ENCODE results near the gene XYLT1.
"Not testable (repeated sequence)": the region's sequence is repeated elsewhere in the genome, so short reads cannot be mapped to it uniquely, and the experiment has no call there.

XYLT1 gene

DNA sequence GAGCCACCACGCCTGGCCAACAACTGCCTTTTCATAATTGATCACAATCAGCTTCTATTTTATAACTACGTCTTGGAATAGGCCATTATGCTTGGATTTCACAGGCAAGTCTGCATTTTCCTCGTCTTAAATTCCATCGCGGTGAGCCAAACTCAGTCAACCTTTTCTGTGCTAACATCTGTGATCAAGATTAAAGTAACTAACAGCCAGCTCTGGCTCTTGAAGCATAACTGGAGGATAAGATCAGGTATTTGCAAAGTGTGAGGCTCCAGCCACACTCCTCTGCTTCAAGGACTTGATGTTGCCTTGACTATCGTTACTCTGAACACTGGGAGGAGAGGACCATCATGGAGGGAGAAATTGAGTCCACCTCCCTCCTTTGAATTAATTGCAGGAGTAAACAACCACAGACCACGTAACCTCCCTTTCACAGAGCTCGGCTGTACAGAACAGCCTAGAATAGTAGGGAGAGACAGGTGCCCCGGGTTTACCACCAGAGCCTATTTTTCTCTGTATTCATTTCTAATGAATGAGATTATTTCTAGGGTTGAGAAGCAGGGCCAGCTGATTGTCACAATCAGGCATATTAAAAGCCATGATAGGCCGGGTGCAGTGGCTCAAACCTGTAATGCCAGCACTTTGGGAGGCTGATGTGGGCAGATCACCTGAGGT lies 143.0 kb downstream of the XYLT1 start:
- no peak for DNase-seq

DNA sequence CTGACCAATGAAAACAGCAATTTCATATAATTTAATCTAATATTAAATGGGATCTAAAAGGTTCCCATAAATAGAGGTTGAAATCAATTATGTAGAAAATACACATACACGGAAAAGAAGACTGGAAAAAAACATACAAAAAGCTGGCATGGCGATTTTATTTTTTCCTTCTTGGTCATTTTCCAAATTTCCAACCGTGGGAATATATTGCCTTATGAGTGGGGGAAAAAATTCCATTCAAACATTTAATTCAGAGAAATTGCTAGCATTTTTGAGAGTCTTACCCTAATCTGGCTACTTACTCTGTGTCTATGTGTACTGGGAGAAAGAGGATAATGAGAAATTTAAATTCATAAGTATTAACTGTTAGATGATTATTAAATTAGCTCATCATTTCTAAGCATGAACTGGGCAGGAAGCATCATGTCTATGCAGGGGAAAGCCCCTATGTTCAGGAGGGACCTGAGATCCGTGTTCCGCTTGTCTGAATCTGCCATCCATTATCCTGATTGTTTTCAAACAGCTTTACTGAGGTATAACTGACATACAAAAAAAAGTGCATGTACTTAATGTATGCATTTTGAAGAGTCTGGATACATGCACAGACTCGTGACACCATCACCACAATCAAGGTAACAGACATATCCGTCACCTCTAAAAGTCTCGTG lies 145.2 kb downstream of the XYLT1 start:
- no peak for DNase-seq

DNA sequence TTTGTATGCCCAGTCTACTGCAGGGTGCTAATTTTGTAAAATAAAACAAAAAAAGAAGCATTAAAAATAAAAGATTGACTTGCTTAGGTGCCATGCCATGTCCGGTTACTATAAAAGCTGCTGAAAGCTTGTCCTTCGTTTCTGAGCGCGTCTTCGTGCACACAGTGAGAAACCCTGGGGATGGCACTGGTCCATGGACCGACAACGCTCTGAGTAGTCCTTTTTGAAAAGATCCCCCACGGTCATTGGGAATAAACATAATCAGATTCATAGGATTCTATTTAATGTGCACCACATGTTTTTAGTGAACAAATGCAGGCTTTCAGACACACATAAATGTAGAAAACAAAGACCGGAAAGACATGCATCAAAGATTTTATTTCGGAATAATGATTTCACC lies 146.3 kb downstream of the XYLT1 start:
- DNase-seq = no peak

DNA sequence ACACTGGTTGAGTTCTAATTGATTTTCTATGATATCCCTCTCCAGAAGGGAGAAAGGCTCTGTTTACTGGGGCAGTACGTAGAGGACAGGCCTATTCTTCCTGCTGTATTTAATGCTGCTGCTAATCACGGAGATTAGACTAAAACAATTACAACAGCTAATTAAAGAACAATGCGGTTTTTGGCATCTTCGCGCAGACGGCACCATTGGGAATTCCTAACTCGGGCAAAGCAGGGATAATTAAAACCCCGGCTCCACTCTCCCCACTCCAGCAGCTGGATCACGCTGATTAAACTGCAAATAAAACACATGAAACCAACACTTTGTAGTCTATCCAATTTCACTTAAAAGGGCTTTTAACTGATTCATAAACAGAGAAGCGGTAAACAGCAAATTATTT lies 147.6 kb downstream of the XYLT1 start:
- peak; percentile 77 for DNase-seq

DNA sequence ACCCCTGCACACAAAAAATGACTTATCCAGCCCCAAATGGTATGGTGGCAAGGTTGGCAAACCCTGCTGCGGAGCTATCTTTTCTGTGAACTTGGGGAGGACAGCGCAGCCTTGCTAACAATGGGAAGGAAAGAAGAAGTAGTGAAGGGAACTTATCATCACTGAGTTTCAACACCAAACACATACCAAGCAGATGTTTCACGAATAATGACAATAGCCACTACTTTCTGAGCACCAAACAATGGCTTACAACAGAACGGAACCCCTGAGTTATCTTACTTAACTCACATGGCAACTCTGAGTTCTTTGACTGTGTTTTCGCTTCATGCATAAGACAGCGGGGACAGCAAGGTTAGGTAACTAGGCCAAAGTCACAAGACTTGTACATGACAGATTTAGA lies 148.9 kb downstream of the XYLT1 start:
- DNase-seq = no peak

DNA sequence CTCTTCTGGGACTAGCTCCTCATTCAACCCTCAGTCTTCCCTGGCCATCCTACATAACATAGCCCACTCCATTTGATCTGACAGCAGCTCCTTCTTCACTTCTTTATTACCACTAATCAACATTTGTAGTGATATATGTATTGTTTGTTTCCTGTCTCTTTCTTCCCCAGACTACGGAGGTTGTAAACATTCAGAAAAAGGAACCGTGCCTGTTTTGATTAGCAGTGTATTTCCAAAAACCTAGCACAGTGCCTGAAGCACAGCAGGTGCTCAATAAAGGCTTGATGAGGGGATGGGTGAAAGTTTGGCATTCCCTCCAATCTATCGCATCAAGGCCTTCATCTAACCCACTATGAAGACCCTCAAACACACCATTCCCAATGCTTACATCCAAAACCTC lies 150.8 kb downstream of the XYLT1 start:
- DNase-seq = no peak

DNA sequence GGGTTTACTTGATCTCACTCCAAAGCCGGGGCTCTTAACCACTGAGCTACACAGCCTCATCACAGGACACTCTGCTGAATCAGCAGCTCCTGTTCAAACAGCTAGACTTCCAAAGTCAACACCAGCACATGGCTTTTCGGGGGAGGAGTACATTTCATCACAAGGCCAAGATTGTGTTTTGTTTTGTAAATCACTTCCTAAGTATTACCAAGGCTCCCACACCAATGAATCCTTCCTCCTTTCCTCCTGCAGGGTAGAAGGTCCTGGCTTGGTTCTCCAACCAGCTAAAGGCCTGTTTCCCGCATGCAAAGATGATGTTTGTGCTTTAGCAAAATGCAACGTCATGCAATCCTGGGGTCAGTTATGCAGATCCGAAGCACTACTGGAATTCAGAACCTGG lies 152.5 kb downstream of the XYLT1 start:
- DNase-seq = no peak

DNA sequence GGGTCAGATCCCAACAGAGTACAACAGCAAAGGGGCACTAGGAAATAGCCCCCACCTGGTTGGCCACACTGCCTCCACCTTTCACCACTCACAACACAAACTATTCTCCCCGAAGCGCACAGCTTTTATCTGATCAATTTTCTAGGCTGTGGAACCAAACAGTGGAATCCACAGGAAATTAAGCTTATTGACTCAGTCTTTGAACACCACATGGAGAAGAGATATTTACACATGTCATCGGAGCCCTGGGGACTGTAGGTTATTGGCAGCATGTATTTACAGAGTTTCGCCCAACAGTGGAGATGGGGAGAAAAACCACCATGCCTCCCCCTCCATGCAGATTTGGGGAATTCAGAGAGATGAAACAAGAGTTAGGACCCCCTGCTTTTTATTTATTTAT lies 154.8 kb downstream of the XYLT1 start:
- DNase-seq = no peak

DNA sequence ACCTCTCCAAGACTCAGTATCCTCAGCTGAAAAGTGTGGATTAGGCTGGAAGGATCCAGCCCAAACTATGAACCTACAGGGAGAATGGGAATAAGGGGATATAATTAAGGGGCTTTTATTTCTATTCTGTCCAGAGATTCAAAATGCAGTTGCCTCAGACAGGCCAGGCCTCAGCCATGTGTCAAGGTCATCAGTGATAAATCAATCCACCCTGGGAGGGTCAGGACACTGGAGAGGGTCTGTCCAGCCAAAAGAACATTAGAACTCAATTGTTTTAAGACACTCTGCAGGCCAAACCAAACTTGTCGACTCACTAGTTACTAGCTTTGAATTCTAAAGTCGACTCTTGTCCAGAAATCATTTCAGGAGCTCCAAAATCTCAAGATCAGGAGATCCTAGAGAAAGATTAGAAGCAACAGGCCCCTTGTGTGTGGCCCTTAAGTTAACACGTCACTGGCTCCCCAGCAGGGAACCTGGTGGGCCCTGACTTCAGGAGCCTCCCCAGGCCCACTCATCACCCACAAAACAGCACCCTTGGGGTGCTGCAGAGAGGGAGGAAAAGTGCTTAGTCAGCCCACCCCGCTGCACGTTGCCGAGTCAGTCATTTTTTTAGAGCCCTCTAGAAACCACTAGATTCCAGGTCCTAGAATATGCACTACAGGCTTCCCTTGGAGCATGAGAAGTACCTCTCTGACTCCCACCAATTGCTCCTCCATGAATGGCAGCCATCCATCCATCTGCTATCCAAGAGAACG lies 156.8 kb downstream of the XYLT1 start:
- DNase-seq = no peak

DNA sequence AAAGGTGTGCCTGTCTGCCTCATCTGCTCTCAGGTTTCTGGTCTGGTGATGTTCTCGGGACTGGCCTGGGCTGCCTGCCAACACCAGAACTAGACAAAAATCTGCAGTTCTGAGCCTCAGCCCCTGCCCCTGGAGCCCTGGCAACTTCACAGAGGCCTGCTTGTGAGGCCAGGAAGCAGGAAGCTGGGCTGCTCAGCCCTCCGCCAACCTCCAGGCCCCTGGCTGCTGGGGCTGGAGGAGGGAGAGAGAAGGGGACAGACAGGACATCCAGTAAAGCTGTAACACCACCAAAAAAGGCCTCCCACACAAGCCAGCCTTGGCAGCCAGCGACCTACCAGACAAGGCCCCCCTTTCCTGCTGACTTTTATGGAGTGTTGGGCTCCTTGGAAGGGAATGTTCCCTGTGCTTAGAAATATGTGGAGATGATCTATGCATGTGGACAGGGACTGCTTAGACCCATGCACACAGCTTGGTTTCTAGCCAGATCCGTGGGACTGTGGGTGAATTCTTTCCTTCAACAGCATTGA lies 157.6 kb downstream of the XYLT1 start:
- DNase-seq = peak; percentile 18

DNA sequence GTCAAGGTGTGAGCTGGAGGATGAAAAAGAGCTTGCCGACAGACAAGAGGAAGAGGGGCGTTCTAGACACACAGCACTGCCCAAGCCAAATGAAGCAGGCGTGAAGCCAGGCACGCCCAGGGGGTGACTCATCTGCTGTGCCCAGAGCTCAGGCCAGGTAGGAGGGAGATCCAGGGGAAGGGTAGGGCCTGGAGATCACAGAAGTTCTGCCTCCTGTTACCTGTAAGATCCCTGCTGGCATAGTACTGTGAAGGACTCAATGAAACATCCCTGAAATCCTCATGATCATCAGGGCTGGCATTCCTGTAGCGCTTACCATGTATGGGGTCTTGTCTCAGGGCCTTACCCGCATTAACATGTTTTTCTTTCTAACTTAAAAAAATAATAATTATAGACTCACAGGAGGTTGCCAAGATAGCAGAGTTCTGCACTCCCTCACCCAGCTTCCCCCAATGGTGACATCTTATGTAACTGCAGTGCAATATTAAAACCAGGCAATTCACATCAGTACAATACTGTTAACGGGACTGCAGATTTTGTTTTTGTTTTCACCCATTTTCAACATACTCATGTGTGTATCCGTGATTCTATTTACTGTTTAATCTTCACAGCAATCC lies 158.6 kb downstream of the XYLT1 start:
- DNase-seq = no peak

DNA sequence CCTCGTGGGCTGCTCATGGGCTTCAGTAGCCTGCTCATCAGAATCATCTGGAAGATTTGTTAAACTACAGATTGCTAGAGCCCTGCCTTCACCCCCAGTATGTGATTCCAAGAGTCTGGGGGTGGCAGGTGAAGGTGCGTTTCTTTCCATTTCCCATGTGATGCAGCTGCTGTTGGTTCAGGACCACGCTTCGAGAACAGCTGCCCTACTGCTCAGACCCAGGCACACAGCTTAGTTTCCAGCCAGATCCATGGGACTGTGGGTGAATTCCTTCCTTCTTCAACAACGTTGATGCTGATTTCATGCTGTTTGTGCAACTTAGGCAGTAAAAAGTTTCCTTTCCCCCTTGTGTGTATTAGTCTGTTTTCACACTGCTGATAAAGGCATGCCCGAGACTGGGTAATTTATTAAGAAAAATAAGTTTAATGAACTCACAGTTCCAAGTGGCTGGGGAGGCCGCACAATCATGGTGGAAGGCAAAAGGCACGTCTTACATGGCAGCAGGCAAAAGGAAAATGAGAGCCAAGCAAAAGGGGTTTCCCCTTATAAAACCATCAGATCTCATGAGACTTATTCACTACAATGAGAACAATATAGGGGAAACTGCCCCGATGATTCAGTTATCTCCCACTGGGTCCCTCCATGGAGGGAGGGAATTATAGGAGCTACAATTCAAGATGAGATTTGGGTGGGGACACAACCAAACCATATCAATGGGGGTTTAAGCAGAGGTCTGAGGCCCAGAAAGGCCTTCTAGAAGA lies 159.2 kb downstream of the XYLT1 start:
- DNase-seq = no peak

DNA sequence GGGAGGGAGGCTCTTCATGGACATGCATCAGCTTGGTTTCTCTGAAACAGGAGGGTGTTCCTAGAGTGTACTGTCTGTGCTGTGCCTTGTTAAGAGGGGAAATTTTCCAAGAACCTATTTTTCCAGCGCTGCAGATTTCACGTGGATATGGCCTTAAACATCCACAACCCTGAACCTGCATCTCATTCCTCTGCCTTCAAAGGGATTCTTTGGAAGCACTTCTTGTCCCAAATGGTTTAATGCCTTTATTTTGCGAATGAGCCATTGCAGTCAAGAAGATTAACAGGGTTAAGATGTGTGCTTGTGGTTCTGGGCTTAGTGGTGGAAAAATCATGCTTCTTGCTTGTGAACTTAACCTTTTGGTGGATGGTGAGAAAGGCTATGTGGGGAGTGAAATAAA lies 161.2 kb downstream of the XYLT1 start:
- DNase-seq = no peak

DNA sequence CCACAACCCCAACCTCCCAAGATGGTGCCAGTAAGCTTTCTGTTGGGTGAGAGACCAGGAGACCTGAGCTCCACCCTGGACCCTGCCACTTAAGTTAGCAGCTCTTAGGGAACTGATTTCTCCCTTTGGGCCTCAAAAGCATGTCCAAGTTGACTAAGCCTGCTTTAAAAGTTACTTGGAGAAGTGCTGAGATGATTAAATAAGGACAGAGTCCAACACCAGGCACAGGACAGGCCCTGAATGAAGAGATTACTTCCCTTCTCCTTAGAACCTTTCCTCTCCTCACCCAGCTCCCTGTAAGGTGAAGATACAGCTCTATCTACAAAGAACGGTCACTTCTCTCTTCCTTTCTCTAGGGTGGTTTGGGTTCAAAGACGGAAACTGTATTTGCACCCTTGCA lies 162.6 kb downstream of the XYLT1 start:
- DNase-seq = no peak

DNA sequence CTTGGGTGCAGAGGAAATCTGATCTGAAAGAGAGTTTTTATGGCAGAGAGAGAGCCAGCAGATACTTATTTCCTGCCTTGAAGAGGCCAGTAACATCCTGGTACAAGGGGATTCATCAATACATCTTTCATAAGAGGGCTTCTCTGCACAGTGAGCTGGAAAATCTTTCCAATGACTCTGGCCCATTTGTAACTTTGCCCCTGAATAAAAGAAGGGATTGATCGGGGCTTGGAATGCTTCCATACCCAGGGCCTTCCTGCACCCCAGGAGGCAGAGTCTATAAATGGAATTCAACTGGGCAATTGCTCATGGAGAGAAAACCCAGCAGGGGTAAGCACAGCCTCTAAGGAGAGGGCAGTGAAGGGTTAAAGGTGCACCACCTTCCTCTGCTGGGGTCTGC lies 163.3 kb downstream of the XYLT1 start:
- DNase-seq = no peak

DNA sequence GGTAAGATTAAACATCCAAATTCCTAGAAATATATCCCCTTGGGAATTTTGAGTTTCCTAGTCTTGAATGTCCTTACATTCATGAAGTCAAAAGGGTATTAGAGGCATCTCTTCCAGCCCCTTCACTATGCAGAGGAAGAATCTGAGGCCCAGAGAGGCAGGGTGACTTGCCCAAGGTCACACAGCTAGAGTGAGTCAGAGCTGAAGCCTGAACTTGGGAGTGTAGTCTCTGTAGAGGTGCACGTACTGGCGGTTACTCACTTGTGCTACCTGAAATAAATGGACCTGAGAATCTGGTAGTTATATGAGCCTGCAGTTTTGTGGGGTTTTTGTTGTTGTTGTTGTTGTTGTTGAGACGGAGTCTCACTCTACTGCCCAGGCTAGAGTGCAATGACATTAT lies 164.0 kb downstream of the XYLT1 start:
- no peak for DNase-seq

DNA sequence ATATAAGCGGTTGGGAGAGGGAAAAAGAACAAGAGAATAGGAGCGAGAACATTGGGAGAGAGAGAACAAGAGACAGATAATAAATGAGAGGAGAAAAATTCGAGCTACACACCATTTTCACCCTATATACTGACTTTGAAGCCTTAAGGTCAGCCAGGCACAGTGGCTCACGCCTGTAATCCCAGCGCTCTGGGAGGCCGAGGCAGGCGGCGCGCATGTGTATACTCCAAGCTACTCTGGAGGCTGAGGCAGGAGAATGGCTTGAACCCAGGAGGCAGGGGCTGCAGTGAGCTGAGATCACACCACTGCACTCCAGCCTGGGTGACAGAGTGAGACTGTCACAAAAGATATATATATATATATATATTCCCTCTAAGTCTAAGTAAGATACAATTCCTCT lies 164.5 kb downstream of the XYLT1 start:
- DNase-seq = not testable (repeated sequence)

DNA sequence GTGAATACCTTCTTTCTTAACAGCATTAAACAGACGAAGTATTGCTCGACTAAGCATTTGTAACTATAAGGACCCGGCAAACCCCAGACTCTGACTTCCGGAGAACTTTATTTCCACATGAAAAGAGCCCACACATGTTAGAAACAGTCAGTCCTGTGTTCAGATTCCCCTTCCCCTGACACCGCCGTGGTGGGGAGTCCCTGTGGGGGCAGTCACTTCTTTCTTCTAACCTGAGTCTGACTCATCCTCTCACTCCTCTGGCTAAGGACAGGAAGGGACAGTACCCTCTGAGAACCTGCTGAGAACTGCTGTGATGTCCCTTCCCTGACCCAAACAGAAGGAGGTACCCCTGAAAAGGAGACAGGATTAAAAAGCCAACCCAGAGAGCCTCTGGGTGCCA lies 165.1 kb downstream of the XYLT1 start:
- no peak for DNase-seq

DNA sequence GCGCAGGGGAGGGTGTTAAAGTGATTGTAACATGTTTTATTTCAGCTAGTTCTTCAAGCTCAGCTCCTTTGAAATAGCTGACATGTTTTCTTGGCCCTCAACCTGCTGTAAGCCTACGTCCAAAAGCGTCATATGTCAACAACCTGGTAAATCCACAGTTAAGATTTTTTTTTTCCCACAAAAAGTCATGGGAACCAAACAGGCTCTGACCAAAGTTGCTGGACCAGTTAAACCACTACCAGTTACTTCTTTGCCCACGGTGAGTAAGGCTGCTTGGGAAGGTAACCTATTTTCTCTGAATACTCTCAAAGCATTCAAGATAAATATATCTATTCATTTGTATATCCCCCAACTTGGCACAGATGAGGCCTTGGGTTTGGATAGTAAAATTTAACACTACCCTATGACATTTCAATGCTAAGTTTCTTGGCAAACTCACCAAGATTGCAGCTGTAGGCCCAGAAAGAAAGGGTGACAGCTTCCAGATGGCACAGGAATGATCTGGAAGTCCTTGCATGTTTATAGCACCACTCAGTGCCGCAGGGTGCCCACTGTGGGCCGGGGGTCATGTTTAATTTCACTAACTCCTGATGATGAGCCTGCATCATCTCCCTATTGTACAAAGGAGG lies 166.2 kb downstream of the XYLT1 start:
- no peak for DNase-seq

DNA sequence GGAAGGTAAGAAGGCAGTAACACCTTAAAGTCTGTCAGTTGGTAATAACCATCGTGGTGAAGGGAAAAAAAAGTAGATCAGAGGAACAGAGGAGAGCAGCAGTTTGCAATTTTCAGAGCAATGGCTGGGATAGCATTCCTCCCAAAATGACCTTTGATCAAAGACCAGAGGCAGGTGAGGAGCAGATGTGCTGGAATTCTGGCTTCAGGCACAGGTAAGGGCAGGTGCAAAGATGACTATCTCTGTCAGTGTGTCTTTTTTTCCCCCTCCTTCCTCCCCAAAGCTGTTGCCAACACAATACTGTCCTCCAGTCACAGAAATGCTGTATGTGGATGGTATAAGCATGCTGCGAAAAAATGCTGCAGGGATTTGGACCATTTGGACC lies 166.7 kb downstream of the XYLT1 start:
- no peak for DNase-seq

DNA sequence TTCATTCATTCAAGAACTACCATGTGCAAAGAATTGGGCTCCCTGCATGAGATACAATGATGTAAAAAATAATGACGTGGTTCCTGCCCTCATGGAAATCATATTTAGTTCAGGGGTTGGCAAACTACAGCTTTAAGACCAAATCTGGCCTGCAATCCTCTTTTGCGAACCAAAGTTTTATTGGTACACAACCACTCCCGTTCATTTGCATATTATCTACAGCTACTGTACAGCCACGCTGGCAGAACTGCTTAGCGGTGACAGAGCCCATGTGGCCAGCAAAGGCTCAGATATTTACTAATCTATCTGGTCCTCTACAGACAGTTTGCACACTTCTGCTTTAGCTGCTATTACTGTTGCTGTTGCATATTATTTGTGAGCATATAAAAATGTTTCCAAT lies 167.7 kb downstream of the XYLT1 start:
- no peak for DNase-seq

DNA sequence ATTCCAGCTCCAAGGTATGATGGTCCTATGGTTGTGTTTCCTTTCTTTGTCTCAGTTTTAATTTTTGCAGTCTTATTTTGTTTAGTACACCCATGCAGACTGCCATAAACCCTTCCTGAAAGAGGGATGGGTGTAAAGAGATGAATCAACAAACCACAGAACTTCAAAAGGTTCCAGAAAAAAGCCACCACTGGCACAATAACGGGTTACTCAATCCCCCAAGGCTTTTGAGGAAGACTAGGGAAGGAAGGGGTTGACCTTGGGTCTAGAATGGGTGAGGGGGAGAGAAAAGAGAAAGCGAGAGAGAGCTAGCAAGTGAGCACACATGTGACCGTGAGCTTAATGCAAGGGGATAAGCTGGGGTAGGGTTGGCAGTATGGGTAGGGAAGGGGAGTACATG lies 168.1 kb downstream of the XYLT1 start:
- DNase-seq = no peak
